Epidermal melanocyte (primary cell): ENCODE data around the gene ADD1.
"Not testable (repeated sequence)": the region's sequence is repeated elsewhere in the genome, so short reads cannot be mapped to it uniquely, and the experiment has no call there.

Experiments used
- DNase-seq: peaks from one replicate; pipeline ENCODE4 v3.0.0; 2011; ENCODE audit warnings: low spot score; ENCODE audit not compliant: insufficient read length

The ADD1 gene

DNA sequence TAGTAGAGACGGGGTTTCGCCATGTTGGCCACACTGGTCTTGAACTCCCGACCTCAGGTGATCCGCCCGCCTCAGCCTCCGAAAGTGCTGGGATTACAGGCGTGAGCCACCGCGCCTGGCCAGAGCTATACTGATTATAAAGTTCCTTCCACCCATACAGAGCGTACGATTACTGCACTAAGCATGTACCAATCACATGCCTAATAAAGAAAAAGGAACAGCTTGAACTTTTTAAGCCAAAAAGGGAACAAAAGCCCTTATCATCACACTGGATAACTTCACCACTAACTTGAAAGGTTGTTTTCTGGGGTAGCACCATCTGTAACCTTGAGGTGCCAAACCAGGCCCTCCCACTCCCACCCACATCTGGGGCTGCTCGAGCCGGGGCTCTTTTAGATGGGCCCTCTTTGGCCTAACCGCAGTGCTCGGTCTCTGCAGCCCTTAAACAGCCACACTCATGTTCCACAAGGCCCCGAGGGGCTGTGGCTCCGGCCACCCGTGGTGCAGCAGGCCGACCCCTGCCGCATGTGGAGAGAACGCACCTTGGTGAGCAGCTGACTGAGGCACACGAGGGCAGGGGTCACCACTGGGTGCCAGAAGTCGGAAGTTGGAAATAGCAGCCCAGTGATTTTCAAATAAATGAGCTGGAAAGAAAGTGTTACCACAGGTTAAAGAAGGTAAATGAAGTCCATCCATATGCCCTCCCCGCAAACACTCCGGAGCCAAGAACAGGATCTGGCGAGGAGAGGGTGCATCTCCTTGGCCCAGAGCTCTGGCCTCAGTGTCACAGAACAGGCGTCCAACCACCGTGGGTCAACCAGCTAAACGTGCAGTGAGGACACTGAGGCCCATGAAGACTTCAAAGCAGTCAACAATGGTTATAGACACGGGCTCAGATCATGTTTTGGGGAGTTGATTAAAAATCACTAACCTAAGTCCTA lies 101.2 kb downstream of the ADD1 start:
- no peak for DNase-seq

GRCh38 chr4:2945619-2946604 lies 102.3 kb downstream of the ADD1 start:
- not testable (repeated sequence) for DNase-seq

DNA sequence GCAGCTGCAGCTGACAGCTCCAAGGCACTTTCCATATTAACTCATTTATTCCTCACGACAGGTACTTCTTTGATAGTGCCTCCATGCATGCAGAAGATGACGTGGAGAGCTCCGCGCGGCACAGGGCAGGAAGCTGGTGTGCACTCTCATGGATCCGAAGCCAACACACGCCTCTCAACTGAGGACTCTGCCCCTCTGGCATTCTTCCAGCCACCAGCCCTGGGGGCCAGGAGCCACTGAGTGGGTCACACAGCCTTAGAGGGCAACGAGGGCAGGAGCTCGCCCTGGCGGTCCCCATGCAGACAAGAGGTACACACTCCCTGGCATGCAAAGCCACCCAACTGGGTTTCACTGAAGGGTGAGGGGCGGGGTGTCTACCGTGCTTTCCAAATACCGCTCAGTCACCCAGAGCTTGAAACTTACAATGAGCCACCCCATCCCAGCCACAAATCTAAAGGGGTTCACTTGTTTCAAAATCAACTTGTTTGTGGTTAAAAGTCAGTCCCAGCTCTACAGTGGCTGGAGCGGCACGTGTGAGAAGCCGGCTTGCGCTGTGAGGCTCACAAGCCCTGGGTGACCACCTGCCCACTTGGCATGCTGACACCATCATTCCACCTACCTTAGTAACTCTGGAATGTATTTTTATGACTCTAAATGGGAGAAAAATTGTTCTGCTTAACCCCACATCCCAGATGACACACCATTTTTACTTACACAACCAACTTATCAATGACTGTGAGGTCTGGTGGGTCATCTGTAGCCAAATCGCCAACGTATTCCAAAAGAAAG lies 103.4 kb downstream of the ADD1 start:
- no peak for DNase-seq

- DNase-seq: no peak
These were observed 104.3 kb downstream of the ADD1 start for GRCh38 chr4:2947926-2948325.

DNA sequence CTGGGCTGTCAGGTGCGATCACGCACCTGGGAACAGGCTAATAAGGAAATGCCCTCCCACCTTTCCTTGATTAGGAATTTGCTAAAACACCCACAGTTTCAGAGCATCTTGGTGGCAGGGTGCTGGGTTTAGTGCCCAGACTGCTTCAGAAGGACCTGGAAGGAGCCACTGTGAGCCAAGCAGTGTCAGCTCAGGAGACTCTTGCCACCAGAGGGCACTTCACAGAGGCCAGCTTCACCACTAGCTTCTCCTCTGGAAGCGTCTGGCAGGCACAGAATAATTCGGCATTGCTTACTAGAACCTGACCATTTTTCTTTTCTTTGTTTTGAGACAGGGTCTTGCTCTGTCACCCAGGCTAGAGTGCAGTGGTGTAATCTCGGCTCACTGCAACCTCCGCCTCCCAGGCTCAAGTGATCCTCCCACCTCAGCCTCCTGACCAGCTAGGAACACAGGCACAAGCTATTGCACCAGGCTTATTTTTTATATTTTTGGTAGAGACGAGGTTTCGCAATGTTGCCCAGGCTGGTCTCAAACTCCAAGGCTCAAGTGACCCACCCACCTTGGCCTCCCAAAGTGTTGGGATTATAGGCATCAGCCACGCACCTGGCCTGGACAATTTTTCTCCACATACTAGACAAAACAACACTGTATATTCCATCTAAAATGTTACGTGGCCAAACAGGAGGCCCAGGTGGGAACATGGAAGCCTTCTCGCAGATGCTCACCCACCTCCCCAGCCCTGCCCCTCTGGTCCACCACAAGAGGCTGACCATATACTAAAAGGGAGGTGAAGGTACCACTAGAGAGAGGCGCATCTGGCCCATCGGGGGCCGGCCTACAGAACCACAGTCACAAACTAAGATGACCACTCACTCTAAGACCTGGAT lies 105.5 kb downstream of the ADD1 start:
- peak; percentile 5 for DNase-seq

DNA sequence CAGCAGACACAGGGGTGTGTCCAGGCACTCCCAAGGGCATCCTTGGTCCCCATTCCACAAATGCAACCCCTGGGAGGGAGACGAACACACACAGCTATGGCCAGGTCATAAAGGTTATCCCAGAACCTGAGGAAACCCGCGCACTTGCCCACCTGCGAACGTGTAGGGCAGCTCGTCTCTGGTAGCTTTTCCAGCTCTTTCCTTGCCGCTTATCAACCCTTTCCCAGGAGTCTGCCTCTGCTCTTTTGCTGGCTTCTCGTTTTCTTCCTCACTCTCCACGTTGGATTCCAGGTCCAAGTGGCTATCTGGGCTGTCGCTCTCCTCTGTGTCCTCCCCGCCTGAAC lies 106.1 kb downstream of the ADD1 start:
- DNase-seq: no peak

DNA sequence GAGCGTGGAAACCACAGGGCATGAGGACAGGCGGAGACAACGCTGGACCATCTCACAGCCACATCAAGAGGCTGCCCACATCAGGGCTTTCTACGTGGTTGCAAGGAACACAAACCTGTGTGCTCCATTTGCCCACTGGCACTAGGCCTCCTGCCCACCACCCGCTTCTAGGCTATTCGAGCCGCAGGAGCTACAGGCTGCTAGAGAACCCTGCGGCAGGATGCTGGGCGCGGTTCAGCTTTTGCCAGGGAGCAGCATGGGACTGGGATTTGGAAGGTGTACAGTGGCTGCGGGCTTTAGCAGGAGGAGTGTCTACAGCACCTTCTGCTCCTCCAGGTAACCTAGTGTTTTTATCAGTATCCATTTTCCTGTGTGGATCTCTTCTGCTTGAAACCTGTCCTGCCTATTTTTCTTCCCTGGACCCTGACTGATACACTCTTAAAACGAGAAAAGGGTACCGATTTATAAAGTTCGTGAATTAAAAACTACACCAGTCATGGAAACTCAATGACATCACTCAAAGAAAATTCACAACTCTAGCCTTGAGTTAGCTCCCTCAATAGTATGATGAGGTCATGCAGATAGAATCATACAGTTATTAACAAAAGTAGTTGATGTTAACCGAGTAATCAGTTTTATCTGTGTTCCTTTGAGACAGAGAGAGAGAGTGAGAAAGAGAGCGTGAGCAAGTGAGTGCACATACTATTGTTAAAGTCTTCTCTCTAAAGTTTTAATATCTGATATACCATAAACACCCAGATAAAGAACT lies 106.8 kb downstream of the ADD1 start:
- DNase-seq: no peak

DNA sequence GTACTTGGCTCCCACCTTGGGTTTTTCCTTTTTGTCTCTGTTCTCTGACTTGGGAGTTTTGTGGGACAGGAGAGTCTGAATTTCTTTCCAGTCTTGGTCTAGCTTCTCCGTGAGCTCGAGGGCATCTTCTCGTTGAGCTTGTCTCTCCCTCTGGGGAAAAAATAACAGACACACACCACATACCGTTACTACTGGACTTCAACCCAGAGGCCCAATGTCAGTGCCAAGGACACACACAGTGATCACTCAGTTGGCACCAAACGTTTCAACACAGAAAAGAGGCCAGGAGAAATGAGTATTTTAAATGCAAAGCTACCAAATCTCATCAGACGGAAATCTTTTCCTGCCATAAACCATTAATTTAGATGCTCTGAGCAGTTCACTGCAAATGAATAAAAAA lies 109.9 kb downstream of the ADD1 start:
- no peak for DNase-seq

DNA sequence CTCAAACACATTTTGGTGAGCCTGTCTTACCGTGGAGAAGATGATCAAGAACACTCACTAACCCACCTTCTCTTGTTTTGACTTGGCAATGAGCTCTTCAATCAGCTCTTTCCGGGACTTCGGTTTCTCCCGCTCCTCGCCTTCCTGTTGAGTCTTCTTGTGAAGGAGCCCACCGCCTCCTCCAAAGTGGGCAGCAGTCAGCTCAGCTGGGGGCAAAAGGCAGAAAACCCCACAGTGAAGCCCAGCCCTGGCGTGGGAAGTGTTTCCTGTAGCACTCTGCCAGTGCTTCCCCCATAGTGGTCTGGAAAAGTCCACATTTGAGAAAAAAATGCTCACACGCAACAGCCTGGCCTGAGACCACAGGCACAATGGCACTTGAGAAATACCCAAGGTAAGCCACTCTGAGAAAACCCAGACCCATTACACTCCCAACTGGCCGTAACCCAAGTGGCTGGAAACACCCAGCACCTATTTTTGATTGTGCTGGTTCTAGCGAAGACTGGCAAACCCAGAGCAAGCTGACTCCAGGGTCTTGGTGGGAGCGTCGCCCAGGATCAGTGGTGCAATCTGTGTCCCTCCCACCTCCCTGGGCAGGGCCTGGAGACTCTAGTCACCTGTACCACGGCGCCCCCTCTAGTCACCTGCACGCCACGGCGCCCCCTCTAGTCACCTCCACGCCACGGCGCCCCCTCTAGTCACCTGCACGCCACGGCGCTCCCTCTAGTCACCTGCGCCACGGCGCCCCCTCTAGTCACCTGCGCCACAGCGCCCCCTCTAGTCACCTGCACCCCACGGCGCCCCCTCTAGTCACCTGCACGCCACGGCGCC lies 110.9 kb downstream of the ADD1 start:
- DNase-seq: no peak

DNA sequence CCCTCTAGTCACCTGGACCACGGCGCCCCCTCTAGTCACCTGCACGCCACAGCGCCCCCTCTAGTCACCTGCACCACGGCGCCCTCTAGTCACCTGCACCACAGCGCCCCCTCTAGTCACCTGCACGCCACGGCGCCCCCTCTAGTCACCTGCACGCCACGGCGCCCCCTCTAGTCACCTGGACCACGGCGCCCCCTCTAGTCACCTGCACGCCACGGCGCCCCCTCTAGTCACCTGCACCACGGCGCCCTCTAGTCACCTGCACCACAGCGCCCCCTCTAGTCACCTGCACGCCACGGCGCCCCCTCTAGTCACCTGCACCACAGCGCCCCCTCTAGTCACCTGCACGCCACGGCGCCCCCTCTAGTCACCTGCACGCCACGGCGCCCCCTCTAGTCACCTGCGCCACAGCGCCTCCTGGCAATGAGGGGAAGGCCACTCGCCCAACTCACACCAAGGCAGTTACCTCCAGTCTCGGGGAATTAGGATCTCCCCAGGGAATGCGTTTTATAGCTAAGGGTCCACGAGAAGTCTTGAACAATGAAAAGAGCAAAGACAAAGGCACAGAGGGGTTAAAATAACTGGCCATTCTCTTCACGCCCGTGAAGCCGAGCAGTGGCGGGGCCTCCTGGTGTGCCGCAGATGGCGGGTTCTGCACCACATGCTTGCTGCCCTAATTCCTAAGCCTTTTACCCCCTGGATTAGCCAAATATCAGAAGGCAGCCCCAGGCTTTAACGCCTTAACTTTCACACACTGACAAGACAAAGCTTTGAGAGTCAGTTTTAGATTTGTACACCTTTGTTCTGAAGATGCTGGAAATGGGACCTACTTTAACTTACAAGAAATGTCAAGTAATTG lies 111.8 kb downstream of the ADD1 start:
- DNase-seq: not testable (repeated sequence)

DNA sequence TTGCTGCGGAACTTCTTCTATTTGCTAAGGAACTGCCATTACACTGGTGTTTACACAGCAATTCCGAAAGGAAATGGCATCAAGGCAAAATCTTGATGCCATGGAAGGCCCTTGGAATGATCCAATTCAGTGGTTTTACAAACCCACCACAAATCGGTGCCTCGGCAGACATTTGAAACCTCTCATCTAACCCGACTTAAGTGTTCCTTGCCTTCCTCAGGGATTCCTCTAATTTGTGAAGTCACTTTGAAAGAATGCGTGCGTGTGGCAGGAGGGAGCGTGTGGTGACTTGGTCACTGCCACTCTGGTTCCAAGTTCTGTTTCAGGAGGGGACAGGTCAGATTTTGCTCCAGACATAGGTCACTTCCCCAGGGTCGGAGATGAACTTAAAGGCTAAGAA lies 114.8 kb downstream of the ADD1 start:
- DNase-seq: no peak

DNA sequence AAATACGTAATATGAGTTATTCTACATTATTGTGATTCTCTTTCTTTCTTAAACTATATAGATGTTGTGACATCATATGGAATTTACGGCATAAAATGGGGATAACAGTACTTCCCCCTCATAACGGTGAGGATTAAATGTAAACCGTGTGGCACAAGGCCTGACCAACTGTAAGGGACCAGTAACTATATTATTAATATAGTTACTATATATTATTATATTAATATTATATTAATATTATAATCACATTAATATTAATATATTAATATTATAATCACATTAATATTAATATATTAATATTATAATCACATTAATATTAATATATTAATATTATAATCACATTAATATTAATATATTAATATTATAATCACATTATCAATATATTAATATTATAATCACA lies 116.8 kb downstream of the ADD1 start:
- not testable (repeated sequence) for DNase-seq

GRCh38 chr4:2961421-2961810 lies 117.8 kb downstream of the ADD1 start:
- DNase-seq: no peak

- DNase-seq: no peak
These were observed 118.3 kb downstream of the ADD1 start for GRCh38 chr4:2961811-2962441.

DNA sequence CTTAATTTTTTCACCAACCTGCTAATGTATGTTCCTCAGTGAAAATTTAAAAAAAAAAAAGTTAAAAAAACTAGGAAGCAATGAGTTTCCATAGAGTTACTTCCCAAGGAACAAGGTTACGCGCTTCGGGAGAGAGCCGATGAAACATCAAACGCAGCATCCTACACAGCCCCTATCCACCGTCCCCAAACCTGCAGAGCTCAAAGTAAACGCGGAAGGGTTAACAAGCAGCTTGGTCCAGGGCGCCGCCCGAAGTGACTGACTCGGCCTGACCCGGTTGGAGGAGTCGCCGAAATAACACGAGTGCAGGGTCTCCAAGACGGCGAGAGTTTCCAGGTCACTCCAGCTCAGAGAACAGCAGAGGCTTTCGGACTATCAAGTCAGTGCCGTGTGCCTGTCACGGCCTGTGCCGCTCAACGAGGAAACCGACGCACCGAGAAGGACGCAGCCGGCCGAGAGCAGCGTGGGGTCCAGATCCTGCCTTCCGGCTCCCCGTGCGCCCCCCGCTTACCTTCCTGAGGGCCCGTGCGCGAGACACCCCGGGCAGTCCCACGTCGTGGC lies 119.0 kb downstream of the ADD1 start:
- DNase-seq: no peak

GRCh38 chr4:2963175-2963965 lies 119.7 kb downstream of the ADD1 start, which contains the start of the genes GRK4 and NOP14:
Gene GRK4, plus strand, starts transcription at chr4:2963571. Its CDS starts 500 bp downstream, at chr4:2964071.
Gene NOP14, minus strand, starts transcription at chr4:2963406. Its CDS starts 87 bp downstream, at chr4:2963319.
- peak; percentile 97 for DNase-seq
